UCSD-AML1 (cell line): ENCODE results near the gene PAX8.

Source experiments
- DNase-seq: peaks from one replicate; lab custom pipeline; 2025; ENCODE audit not compliant: unreplicated experiment; lab: John Stamatoyannopoulos, UW

The PAX8 gene

GRCh38 chr2:113209011-113209645 is 69.6 kb downstream of the PAX8 start:
- no peak for DNase-seq

GRCh38 chr2:113208396-113208795 is 70.3 kb downstream of the PAX8 start:
- no peak for DNase-seq

- DNase-seq, result no peak
Measured at GRCh38 chr2:113207021-113207420, 71.7 kb downstream of the PAX8 start.

- no peak for DNase-seq
Measured at GRCh38 chr2:113206251-113206650, 72.5 kb downstream of the PAX8 start.

GRCh38 chr2:113203901-113204519 is 74.7 kb downstream of the PAX8 start:
- DNase-seq, result peak; percentile 76

- DNase-seq, result no peak
Measured at GRCh38 chr2:113203217-113203530, 75.5 kb downstream of the PAX8 start.

GRCh38 chr2:113202305-113203216 is 76.2 kb downstream of the PAX8 start:
- DNase-seq, result no peak

GRCh38 chr2:113201496-113202304 is 77.0 kb downstream of the PAX8 start:
- DNase-seq, result no peak

GRCh38 chr2:113200736-113201490 is 77.8 kb downstream of the PAX8 start:
- no peak for DNase-seq

GRCh38 chr2:113200236-113200635 is 78.5 kb downstream of the PAX8 start:
- no peak for DNase-seq

GRCh38 chr2:113198790-113199612 is 79.7 kb downstream of the PAX8 start:
- DNase-seq, result no peak

- no peak for DNase-seq
Measured at GRCh38 chr2:113198048-113198789, 80.5 kb downstream of the PAX8 start.

- no peak for DNase-seq
Measured at GRCh38 chr2:113197347-113198047, 81.2 kb downstream of the PAX8 start.

- no peak for DNase-seq
Measured at GRCh38 chr2:113196839-113197238, 81.9 kb downstream of the PAX8 start.

- no peak for DNase-seq
Measured at GRCh38 chr2:113195923-113196501, 82.7 kb downstream of the PAX8 start.

- DNase-seq, result no peak
Measured at GRCh38 chr2:113192459-113193100, 86.1 kb downstream of the PAX8 start.

- DNase-seq, result no peak
Measured at GRCh38 chr2:113190871-113191270, 87.8 kb downstream of the PAX8 start.

- DNase-seq, result no peak
Measured at GRCh38 chr2:113187771-113188170, 91.0 kb downstream of the PAX8 start.
